HFFc6 (cell line): ENCODE measurements around the gene FSD2. TPM values are rescaled to one million over a fixed set of nuclear protein-coding genes. Genes with fewer than 3 reads are reported as not detected.

Experiments used
- DNase-seq: peaks from one replicate; pipeline ENCODE4 v3.0.0-alpha.2; 2018
- H3K27ac Mint-ChIP-seq: 2 replicates; pipeline ENCODE4 v1.8.0; 2020; ENCODE audit warnings: mild to moderate bottlenecking, mixed read lengths
- H3K27me3 Mint-ChIP-seq: 2 replicates; pipeline ENCODE4 v1.8.0; 2021; ENCODE audit warnings: mild to moderate bottlenecking, moderate library complexity, mixed read lengths; ENCODE audit not compliant: insufficient read depth
- H3K36me3 Mint-ChIP-seq: 2 replicates; pipeline ENCODE4 v1.8.0; 2021; ENCODE audit warnings: low read depth, mixed read lengths
- H3K4me1 Mint-ChIP-seq: 2 replicates; pipeline ENCODE4 v1.8.0; 2020; ENCODE audit warnings: low read depth, mixed read lengths
- H3K4me3 Mint-ChIP-seq: 2 replicates; pipeline ENCODE4 v1.8.0; 2020; ENCODE audit warnings: mild to moderate bottlenecking, moderate library complexity, mixed read lengths
- H3K9me3 Mint-ChIP-seq: 2 replicates; pipeline ENCODE4 v1.8.0; 2020; ENCODE audit warnings: mild to moderate bottlenecking, mixed read lengths
- CTCF ChIP-seq: fragments of 200-600 bp; sonication (generic); IDR thresholded peaks from 2 replicates; pipeline ENCODE4 v1.5.0; 2021; ENCODE audit warnings: antibody characterized with exemption, mild to moderate bottlenecking
- total RNA-seq, 6 experiments: library from RNA; stranded (reverse); fragmentation: NEBNext Ultra II Directional; extraction: Animal tissue kit (Norgen Biotek cat#: 25700); gene quantifications; 2 replicates in 1 of 6; 3 replicates in 5 of 6; pipeline ENCODE4 v1.2.3, GENCODE V29; 2021

Gene FSD2
- total RNA-seq, 6 experiments from 2014 or later = not detected

- peaks cover 45% of the 10 kb centered on the region for H3K36me3 Mint-ChIP-seq
- peaks cover 4% of the 10 kb centered on the region for H3K27me3 Mint-ChIP-seq
Observed at GRCh38 chr15:82835391-82835917, 29.6 kb upstream of the FSD2 start.

GRCh38 chr15:82833362-82833682 is 27.5 kb upstream of the FSD2 start:
- Mint-ChIP-seq H3K36me3 (peaks cover 56% of the 10 kb centered on the region), H3K27me3 (peaks cover 1% of the 10 kb centered on the region), H3K4me3 (peak overlapping the region; percentile 75; the same call in 1 of the 2 replicates), H3K9me3 (no peaks in the 10 kb centered on the region), H3K27ac (peak overlapping the region; percentile 96), H3K4me1 (peaks cover 30% of the 10 kb centered on the region)
- no peak for DNase-seq
- no peak for TF ChIP-seq CTCF

More at GRCh38 chr15:82835391-82835917, 29.6 kb upstream of the FSD2 start:
- Mint-ChIP-seq H3K9me3 (no peaks in the 10 kb centered on the region), H3K4me1 (peaks cover 30% of the 10 kb centered on the region), H3K27ac (no peak overlapping the region), H3K4me3 (no peak overlapping the region)
- no peak for TF ChIP-seq CTCF
- no peak for DNase-seq

- peak; percentile 93 for DNase-seq
- no peaks in the 10 kb centered on the region; the same call in none of the 2 replicates for H3K27me3 Mint-ChIP-seq
- peak overlapping the region; percentile 75 for H3K4me3 Mint-ChIP-seq
- no peaks in the 10 kb centered on the region for H3K9me3 Mint-ChIP-seq
- peaks cover 30% of the 10 kb centered on the region for H3K4me1 Mint-ChIP-seq
- H3K36me3 Mint-ChIP-seq = peaks cover 58% of the 10 kb centered on the region
- H3K27ac Mint-ChIP-seq = peak overlapping the region; percentile 96
- peak; percentile 46; the same call in 1 of the 2 replicates for TF ChIP-seq CTCF
Observed at GRCh38 chr15:82832601-82833361, 26.9 kb upstream of the FSD2 start.

GRCh38 chr15:82831894-82832600 is 26.2 kb upstream of the FSD2 start:
- peak overlapping the region; percentile 75 for H3K4me3 Mint-ChIP-seq
- no peak; the same call in 1 of the 2 replicates for TF ChIP-seq CTCF
- no peaks in the 10 kb centered on the region for H3K9me3 Mint-ChIP-seq
- H3K36me3 Mint-ChIP-seq = peaks cover 54% of the 10 kb centered on the region
- no peak for DNase-seq
- peak overlapping the region; percentile 96 for H3K27ac Mint-ChIP-seq
- no peaks in the 10 kb centered on the region; the same call in none of the 2 replicates for H3K27me3 Mint-ChIP-seq
- peaks cover 30% of the 10 kb centered on the region for H3K4me1 Mint-ChIP-seq

- no peak for TF ChIP-seq CTCF
- no peak for DNase-seq
- H3K9me3 Mint-ChIP-seq = no peaks in the 10 kb centered on the region
- H3K4me1 Mint-ChIP-seq = peaks cover 30% of the 10 kb centered on the region
- H3K36me3 Mint-ChIP-seq = peaks cover 53% of the 10 kb centered on the region
- H3K27ac Mint-ChIP-seq = no peak overlapping the region
- no peaks in the 10 kb centered on the region; the same call in none of the 2 replicates for H3K27me3 Mint-ChIP-seq
- no peak overlapping the region for H3K4me3 Mint-ChIP-seq
Observed at GRCh38 chr15:82830427-82831173, 24.7 kb upstream of the FSD2 start.
